ENCODE data around the gene NDUFAF3.

GRCh38 chr3:48989796-48990635, 31.9 kb upstream of the NDUFAF3 start, which contains the start of gene P4HTM:
- no peak for TF ChIP-seq EZH2 (IDR thresholded peaks at IDR 0.05; ENCODE audit: borderline replicate concordance, low read length)
- peak in 1 of 2 donors; percentile 33 for TF ChIP-seq CTCF (conservative IDR thresholded peaks at IDR 0.05 in 1 of 2, IDR thresholded peaks at IDR 0.05 in 1 of 2; ENCODE audit: extremely low read depth in 1 of 2, insufficient read depth in 1 of 2, low read depth in 1 of 2, low read length in 2 of 2)

Data from mammary epithelial cell (primary cell).